Measurements from ENCODE around the gene TERB2. TPM values are rescaled to one million over a fixed set of nuclear protein-coding genes. Genes with fewer than 3 reads are reported as not detected.

The TERB2 gene
- total RNA-seq, 1 experiment from 2014 or later, result not detected

- TF ChIP-seq, protein P1, sequence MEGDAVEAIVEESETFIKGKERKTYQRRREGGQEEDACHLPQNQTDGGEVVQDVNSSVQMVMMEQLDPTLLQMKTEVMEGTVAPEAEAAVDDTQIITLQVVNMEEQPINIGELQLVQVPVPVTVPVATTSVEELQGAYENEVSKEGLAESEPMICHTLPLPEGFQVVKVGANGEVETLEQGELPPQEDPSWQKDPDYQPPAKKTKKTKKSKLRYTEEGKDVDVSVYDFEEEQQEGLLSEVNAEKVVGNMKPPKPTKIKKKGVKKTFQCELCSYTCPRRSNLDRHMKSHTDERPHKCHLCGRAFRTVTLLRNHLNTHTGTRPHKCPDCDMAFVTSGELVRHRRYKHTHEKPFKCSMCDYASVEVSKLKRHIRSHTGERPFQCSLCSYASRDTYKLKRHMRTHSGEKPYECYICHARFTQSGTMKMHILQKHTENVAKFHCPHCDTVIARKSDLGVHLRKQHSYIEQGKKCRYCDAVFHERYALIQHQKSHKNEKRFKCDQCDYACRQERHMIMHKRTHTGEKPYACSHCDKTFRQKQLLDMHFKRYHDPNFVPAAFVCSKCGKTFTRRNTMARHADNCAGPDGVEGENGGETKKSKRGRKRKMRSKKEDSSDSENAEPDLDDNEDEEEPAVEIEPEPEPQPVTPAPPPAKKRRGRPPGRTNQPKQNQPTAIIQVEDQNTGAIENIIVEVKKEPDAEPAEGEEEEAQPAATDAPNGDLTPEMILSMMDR (conservative IDR thresholded peaks at IDR 0.05), result no peak
- no peak for TF ChIP-seq EZH2 (IDR thresholded peaks at IDR 0.05; ENCODE audit: low read depth)
- BruUV-seq (replicated peaks), result no TSS peak
These were observed 70.2 kb downstream of the TERB2 start for GRCh38 chr15:45026651-45027190.

DNA sequence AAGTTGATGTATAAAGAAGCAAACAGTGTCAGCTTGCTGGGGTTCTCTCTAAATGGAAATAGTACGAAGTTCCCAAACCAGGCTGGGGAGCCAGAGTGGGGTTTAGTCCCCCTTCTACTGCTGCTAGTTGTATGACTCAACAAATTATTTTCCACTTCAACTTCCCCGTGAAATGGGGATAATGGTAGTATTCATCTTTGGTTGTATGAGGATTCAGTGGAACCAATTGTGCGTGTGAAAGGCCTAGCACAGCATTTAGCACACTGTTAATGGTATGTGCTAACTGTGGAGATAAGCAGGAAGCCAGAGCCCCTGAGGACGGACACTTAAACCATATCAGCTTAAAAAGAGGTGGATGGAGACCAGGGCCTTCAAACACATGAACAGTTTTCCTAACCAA lies 70.7 kb downstream of the TERB2 start:
- H3K9me3 ChIP-seq (ENCODE audit: insufficient read depth, low read depth), result no peaks in the 10 kb centered on the region
- H3F3A ChIP-seq (ENCODE audit: insufficient read depth, low read depth), result no peaks in the 10 kb centered on the region
- no peaks in the 10 kb centered on the region for H3K27me3 ChIP-seq (ENCODE audit: insufficient read depth, low read depth)
- H3K79me2 ChIP-seq (ENCODE audit: low read depth), result no peaks in the 10 kb centered on the region
- no TSS peak for BruUV-seq (replicated peaks)
- intact Hi-C loops (cut with micrococcal nuclease; ENCODE audit: unreplicated experiment), result no loop called here
- H3K27ac ChIP-seq, result no peak overlapping the region
- ChIA-PET CTCF (no interaction called here), POLR2A (ENCODE audit: unreplicated experiment) (no interaction called here)
- H2AFZ ChIP-seq, result no peak overlapping the region
- no peaks in the 10 kb centered on the region for H3K36me3 ChIP-seq (ENCODE audit: low read depth)
- no peaks in the 10 kb centered on the region for H3K9me2 ChIP-seq (ENCODE audit: insufficient read depth)
- no peak overlapping the region for H3K4me3 ChIP-seq
- H3K4me2 ChIP-seq, result no peak overlapping the region
- DNase-seq, result no peak
- no peaks in the 10 kb centered on the region for H4K20me1 ChIP-seq (ENCODE audit: insufficient read depth)
- peaks cover 7% of the 10 kb centered on the region for H3K4me1 ChIP-seq (replicated peaks; ENCODE audit: insufficient read depth)
- TF ChIP-seq, protein P1 (conservative IDR thresholded peaks at IDR 0.05), result no peak
- no peak for TF ChIP-seq EZH2 (IDR thresholded peaks at IDR 0.05; ENCODE audit: low read depth)

More at GRCh38 chr15:45026651-45027190, 70.2 kb downstream of the TERB2 start:
- H3K27me3 ChIP-seq (ENCODE audit: insufficient read depth, low read depth), result no peaks in the 10 kb centered on the region
- no peaks in the 10 kb centered on the region for H3K36me3 ChIP-seq (ENCODE audit: low read depth)
- peaks cover 8% of the 10 kb centered on the region for H3K4me1 ChIP-seq (replicated peaks; ENCODE audit: insufficient read depth)
- H3K4me2 ChIP-seq, result no peak overlapping the region
- no peaks in the 10 kb centered on the region for H4K20me1 ChIP-seq (ENCODE audit: insufficient read depth)
- no peaks in the 10 kb centered on the region for H3F3A ChIP-seq (ENCODE audit: insufficient read depth, low read depth)
- no peaks in the 10 kb centered on the region for H3K9me2 ChIP-seq (ENCODE audit: insufficient read depth)
- no peaks in the 10 kb centered on the region for H3K79me2 ChIP-seq (ENCODE audit: low read depth)
- no peak overlapping the region for H3K4me3 ChIP-seq
- H3K9me3 ChIP-seq (ENCODE audit: insufficient read depth, low read depth), result no peaks in the 10 kb centered on the region
- H3K27ac ChIP-seq, result no peak overlapping the region
- ChIA-PET CTCF (no interaction called here), POLR2A (ENCODE audit: unreplicated experiment) (no interaction called here)
- no peak for DNase-seq
- H2AFZ ChIP-seq, result no peak overlapping the region
- intact Hi-C loops (cut with micrococcal nuclease; ENCODE audit: unreplicated experiment), result no loop called here

Other genes with a start within 250 kb of the TERB2 start
- 0.61 and 2.0 TPM in 2 replicates for gene PATL2, start 245.4 kb upstream of the TERB2 start, total RNA-seq (2021)
- gene B2M, start 245.2 kb upstream of the TERB2 start, total RNA-seq (2021), result 606 and 685 TPM in 2 replicates
- 17.4 and 21.3 TPM in 2 replicates for gene TRIM69, start 220.2 kb upstream of the TERB2 start, total RNA-seq (2021)
- gene SORD, start 66.5 kb downstream of the TERB2 start, total RNA-seq (2021), result 66.4 and 69.6 TPM in 2 replicates
- gene DUOX2, start 157.5 kb downstream of the TERB2 start, total RNA-seq (2021), result 0.10 TPM in 1 of 2 replicates, not detected in the other
- not detected in 2 replicates for gene DUOXA2, start 157.6 kb downstream of the TERB2 start, total RNA-seq (2021)
- 0.33 and 0.75 TPM in 2 replicates for gene DUOXA1, start 173.2 kb downstream of the TERB2 start, total RNA-seq (2021)
- 0.08 TPM in 1 of 2 replicates, not detected in the other for gene DUOX1, start 173.3 kb downstream of the TERB2 start, total RNA-seq (2021)
- gene SHF, start 231.3 kb downstream of the TERB2 start, total RNA-seq (2021), result 6.1 and 6.3 TPM in 2 replicates

Measured in PC-9 (cell line).